Osteoblast (primary cell): ENCODE results near the gene MSN. TPM values are rescaled to one million over a fixed set of nuclear protein-coding genes. Genes with fewer than 3 reads are reported as not detected.

Experiments
- DNase-seq: peaks from one replicate; pipeline ENCODE4 v3.0.0; 2011; ENCODE audit warnings: low spot score, mixed read lengths; ENCODE audit not compliant: insufficient read length; ENCODE audit errors: missing footprints
- H2AFZ ChIP-seq: 2 replicates; pipeline ENCODE4 v1.6.0; 2011; ENCODE audit warnings: mild to moderate bottlenecking, low read length
- H3K27ac ChIP-seq: 2 replicates; pipeline ENCODE4 v1.5.1; 2011; ENCODE audit warnings: mild to moderate bottlenecking, low read depth, low read length, moderate library complexity
- H3K27me3 ChIP-seq: 2 replicates; pipeline ENCODE4 v1.6.0; 2012; ENCODE audit warnings: mild to moderate bottlenecking, control low read depth, inconsistent platforms, low read length, moderate library complexity; ENCODE audit not compliant: insufficient read depth
- H3K36me3 ChIP-seq: 2 replicates; pipeline ENCODE4 v1.5.1; 2011; ENCODE audit warnings: mild to moderate bottlenecking, low read length, control low read depth, moderate library complexity; ENCODE audit not compliant: insufficient read depth
- H3K4me1 ChIP-seq: 2 replicates; pipeline ENCODE4 v1.5.1; 2011; ENCODE audit warnings: mild to moderate bottlenecking, low read length, control low read depth, moderate library complexity; ENCODE audit not compliant: insufficient read depth
- H3K4me2 ChIP-seq: 2 replicates; pipeline ENCODE4 v1.6.0; 2011; ENCODE audit warnings: mild to moderate bottlenecking, low read length; ENCODE audit not compliant: insufficient read depth
- H3K4me3 ChIP-seq: fragments of 200-600 bp; sonication (generic); 3 replicates; pipeline ENCODE4 v1.5.1; 2012; ENCODE audit warnings: mild to moderate bottlenecking, low read length, inconsistent platforms; ENCODE audit not compliant: insufficient read depth
- H3K79me2 ChIP-seq: 2 replicates; pipeline ENCODE4 v1.6.0; 2012; ENCODE audit warnings: mild to moderate bottlenecking, low read length, control low read depth, inconsistent platforms; ENCODE audit not compliant: insufficient read depth
- H3K9me3 ChIP-seq: 2 replicates; pipeline ENCODE4 v1.5.1; 2011; ENCODE audit warnings: low read depth, low read length, control low read depth
- H4K20me1 ChIP-seq: 2 replicates; pipeline ENCODE4 v1.6.0; 2012; ENCODE audit warnings: mild to moderate bottlenecking, low read length, control low read depth; ENCODE audit not compliant: insufficient read depth
- CTCF ChIP-seq: IDR thresholded peaks from 2 replicates; pipeline ENCODE4 v1.5.1; 2011; ENCODE audit warnings: mild to moderate bottlenecking, low read depth, low read length, moderate library complexity; ENCODE audit errors: extremely low read depth
- total RNA-seq: library from RNA; depleted of rRNA; stranded (reverse); fragments of >200 nt; gene quantifications from 2 replicates; pipeline ENCODE4 v1.2.3, GENCODE V29; 2012

MSN gene
- total RNA-seq, 1 donor: 249 TPM

DNA sequence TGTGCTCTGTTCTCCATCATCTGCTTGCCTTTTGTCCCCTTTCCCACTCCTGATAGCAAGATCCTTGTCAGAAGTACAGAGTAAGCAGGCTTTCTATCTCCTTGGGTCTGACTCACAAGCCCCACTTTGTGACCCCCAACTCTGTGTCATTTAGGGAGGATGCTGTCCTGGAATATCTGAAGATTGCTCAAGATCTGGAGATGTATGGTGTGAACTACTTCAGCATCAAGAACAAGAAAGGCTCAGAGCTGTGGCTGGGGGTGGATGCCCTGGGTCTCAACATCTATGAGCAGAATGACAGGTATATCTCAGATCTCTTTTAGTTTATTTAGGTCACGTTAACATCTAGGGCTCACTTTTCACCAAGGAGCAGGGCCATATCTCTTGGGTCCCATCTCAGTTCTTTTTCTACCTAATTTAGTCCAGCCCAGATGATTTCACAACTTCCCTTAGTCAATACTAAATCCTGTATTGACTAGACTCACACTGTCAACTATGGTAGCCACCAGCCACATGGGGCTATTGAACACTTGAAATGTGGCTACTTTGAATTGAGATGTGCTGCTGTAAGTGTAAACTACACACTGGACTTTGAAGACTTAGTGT, 64.3 kb downstream of the MSN start:
- Histone ChIP-seq H3K36me3 (peaks cover 75% of the 10 kb centered on the region), H2AFZ (no peak overlapping the region), H3K79me2 (peaks cover 57% of the 10 kb centered on the region), H3K27me3 (no peaks in the 10 kb centered on the region), H4K20me1 (peaks cover 19% of the 10 kb centered on the region), H3K27ac (no peak overlapping the region), H3K4me1 (no peaks in the 10 kb centered on the region), H3K4me3 (no peak overlapping the region), H3K9me3 (no peaks in the 10 kb centered on the region), H3K4me2 (no peak overlapping the region)
- TF ChIP-seq CTCF: no peak
- DNase-seq: no peak

- H3K4me3 ChIP-seq: no peak overlapping the region
- no peak overlapping the region for H3K27ac ChIP-seq
- H3K9me3 ChIP-seq: no peaks in the 10 kb centered on the region
- no peak overlapping the region for H2AFZ ChIP-seq
- DNase-seq: no peak
- H3K27me3 ChIP-seq: no peaks in the 10 kb centered on the region
- no peak overlapping the region for H3K4me2 ChIP-seq
- no peak for TF ChIP-seq CTCF
- no peaks in the 10 kb centered on the region for H3K4me1 ChIP-seq
- H3K36me3 ChIP-seq: peaks cover 48% of the 10 kb centered on the region
- peaks cover 7% of the 10 kb centered on the region for H4K20me1 ChIP-seq
- no peaks in the 10 kb centered on the region for H3K79me2 ChIP-seq
These were observed 73.5 kb downstream of the MSN start for GRCh38 chrX:65740909-65741308.

GRCh38 chrX:65741823-65742222, 74.4 kb downstream of the MSN start:
- Histone ChIP-seq H3K36me3 (peaks cover 41% of the 10 kb centered on the region), H3K4me3 (no peak overlapping the region), H3K79me2 (no peaks in the 10 kb centered on the region), H3K4me1 (no peaks in the 10 kb centered on the region), H4K20me1 (peaks cover 7% of the 10 kb centered on the region), H3K27me3 (no peaks in the 10 kb centered on the region), H3K27ac (no peak overlapping the region), H2AFZ (no peak overlapping the region), H3K9me3 (no peaks in the 10 kb centered on the region), H3K4me2 (no peak overlapping the region)
- no peak for DNase-seq
- no peak for TF ChIP-seq CTCF

DNA sequence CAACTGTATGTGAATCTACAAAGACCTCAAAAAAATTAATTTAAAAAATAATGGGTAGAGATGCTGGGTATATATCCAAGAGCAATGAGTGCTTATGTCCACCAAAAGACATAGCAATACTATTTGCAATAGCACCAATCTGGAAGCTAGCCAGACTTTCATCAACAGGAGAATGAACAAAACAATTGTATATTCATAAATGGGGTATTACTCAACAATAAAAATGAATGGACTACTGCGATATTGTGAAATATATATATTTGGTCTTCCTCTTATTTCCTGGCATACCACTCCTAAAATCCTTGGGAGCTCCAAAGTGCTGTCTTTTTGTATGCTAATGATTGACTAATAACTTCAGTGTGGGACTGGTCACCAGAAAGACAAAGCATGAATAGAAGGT, 77.5 kb downstream of the MSN start:
- H3K36me3 ChIP-seq: peaks cover 10% of the 10 kb centered on the region
- no peaks in the 10 kb centered on the region for H4K20me1 ChIP-seq
- no peaks in the 10 kb centered on the region for H3K27me3 ChIP-seq
- no peak overlapping the region for H3K27ac ChIP-seq
- no peak for DNase-seq
- no peaks in the 10 kb centered on the region for H3K4me1 ChIP-seq
- no peak overlapping the region for H3K4me3 ChIP-seq
- TF ChIP-seq CTCF: no peak
- no peak overlapping the region for H3K4me2 ChIP-seq
- H2AFZ ChIP-seq: no peak overlapping the region
- no peaks in the 10 kb centered on the region for H3K79me2 ChIP-seq
- H3K9me3 ChIP-seq: no peaks in the 10 kb centered on the region
